HepG2 (cell line): Measurements from ENCODE around the gene CD7.

Experiments
- AKAP8 ChIP-seq: sonication (generic); formaldehyde crosslinking; IDR thresholded peaks from 2 replicates; pipeline ENCODE4 v1.5.1; 2020; ENCODE audit warnings: mild to moderate bottlenecking, missing genetic modification reagents
- ARNTL ChIP-seq: sonication (generic); formaldehyde crosslinking; IDR thresholded peaks from 2 replicates; pipeline ENCODE4 v1.4.0; 2020; ENCODE audit warnings: mild to moderate bottlenecking, missing genetic modification reagents
- CBFB ChIP-seq: sonication (generic); formaldehyde crosslinking; IDR thresholded peaks from 2 replicates; pipeline ENCODE4 v1.4.0; 2020; ENCODE audit warnings: missing genetic modification reagents
- EZH2 ChIP-seq: conservative IDR thresholded peaks from 2 replicates; pipeline ENCODE4 v1.6.1; 2012; ENCODE audit warnings: mild to moderate bottlenecking, low read depth, low read length, moderate library complexity
- JARID2 ChIP-seq: sonication (generic); formaldehyde crosslinking; IDR thresholded peaks from 2 replicates; pipeline ENCODE4 v1.8.1; 2023; ENCODE audit warnings: missing genetic modification reagents, inconsistent platforms; ENCODE audit not compliant: insufficient replicate concordance
- MAZ ChIP-seq, 2 experiments: sonication (generic) in 1 of 2; formaldehyde crosslinking in 1 of 2; IDR thresholded peaks; 2 replicates each; pipeline versions ENCODE4 v1.5.0 to v1.6.1; 2012 to 2020; ENCODE audit warnings: low read depth in 2 of 2, mild to moderate bottlenecking in 2 of 2, borderline replicate concordance in 1 of 2, improper control_type of control experiment in 1 of 2, low read length in 1 of 2, missing genetic modification reagents in 1 of 2, moderate library complexity in 1 of 2
- PLRG1 ChIP-seq: fragments of 450-650 bp; conservative IDR thresholded peaks from 2 replicates; pipeline ENCODE4 v1.6.1; 2016
- POLR2AphosphoS5 ChIP-seq: IDR thresholded peaks from 2 replicates; pipeline ENCODE4 v1.6.1; 2012; ENCODE audit warnings: low read depth, low read length
- TF ChIP-seq, protein P1 (sequence below): sonication (generic); formaldehyde crosslinking; IDR thresholded peaks from 2 replicates; pipeline ENCODE4 v1.5.0; 2020; ENCODE audit warnings: mild to moderate bottlenecking, missing genetic modification reagents, moderate library complexity

DNA sequence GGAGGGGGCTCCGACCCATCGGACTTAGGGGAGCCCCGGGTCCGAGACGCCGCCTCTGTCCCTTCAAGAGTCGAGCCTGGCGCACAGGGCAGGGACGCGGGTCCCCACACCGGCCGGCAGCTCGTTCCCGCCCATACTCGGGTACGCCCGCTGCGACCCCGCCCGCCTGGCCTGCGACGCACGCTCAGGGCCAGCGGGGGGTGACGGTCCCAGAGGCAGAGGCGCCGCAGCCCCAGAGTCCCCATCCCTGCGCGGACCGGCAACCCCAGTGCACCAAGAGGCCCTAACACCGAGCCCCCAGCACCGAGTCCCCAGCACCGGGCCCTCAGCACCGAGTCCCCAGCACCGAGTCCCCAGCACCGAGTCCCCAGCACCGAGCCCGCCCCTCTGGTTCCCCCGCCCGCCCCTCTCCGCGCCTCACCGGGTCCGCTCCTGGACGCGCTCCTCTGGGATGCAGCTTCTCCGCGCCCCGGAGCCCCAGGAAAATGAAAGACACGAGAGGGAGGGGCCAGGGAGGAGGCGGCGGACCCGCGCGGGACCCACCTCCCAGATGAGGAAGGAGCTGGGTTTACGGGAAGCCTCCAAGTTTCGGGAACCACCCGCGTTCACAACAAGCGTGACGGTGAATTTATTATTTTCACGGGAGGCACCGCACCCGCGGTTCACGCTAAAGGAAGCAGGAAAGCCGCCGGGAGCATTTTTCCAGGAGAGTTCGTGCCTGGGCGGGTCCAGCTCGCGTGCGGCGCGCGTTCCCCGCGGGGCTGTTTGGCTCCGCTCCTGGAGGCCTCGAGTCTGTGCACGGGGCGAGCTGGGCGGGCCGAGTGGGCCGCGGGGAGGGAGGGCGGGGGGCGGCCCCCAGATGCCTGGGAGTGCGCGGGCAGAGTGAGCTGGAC lies 16.1 kb upstream of the CD7 start, which contains the start of gene SECTM1:
- TF ChIP-seq POLR2AphosphoS5 (no peak), EZH2 (no peak), ARNTL (CRISPR knock-in tag) (no peak), JARID2 (no peak), MAZ (IDR thresholded peaks at IDR 0.05; ENCODE audit: borderline replicate concordance, low read depth, low read length) (no peak), MAZ (CRISPR knock-in tag; IDR thresholded peaks at IDR 0.05; ENCODE audit: low read depth) (no peak), AKAP8 (CRISPR knock-in tag) (no peak), CBFB (no peak), PLRG1 (no peak)
- TF ChIP-seq, protein P1, sequence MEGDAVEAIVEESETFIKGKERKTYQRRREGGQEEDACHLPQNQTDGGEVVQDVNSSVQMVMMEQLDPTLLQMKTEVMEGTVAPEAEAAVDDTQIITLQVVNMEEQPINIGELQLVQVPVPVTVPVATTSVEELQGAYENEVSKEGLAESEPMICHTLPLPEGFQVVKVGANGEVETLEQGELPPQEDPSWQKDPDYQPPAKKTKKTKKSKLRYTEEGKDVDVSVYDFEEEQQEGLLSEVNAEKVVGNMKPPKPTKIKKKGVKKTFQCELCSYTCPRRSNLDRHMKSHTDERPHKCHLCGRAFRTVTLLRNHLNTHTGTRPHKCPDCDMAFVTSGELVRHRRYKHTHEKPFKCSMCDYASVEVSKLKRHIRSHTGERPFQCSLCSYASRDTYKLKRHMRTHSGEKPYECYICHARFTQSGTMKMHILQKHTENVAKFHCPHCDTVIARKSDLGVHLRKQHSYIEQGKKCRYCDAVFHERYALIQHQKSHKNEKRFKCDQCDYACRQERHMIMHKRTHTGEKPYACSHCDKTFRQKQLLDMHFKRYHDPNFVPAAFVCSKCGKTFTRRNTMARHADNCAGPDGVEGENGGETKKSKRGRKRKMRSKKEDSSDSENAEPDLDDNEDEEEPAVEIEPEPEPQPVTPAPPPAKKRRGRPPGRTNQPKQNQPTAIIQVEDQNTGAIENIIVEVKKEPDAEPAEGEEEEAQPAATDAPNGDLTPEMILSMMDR, result no peak
